Measurements from ENCODE around the gene ARHGAP18. TPM values are rescaled to one million over a fixed set of nuclear protein-coding genes. Genes with fewer than 3 reads are reported as not detected.

Gene ARHGAP18
- total RNA-seq, 3 donors from 2014 or later (not counting 1 experiment from before 2014, with no cell fraction given) = 11.5 to 12.5 (median 11.8) TPM

DNA sequence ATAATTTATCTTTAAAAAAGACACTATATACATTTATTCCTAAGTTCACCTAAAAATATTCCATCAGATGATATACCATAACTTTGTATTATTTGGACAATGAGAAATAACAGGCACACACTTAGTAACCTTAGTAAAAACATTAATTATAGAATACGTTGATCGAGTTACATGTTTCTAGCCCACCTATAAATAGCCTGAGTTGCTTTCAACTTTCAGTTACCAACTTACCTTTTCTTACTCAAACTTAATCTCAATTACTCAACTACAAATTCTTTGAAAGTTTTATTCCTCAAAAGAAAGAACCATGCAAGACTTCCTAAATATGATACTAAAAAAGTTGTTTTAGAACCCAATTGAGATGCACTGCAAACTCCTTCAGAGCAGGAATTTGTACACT is 12.2 kb downstream of the ARHGAP18 start:
- no peaks in the 10 kb centered on the region for H3K27me3 Mint-ChIP-seq (ENCODE audit: low read depth in 2 of 2)
- peaks cover 3% of the 10 kb centered on the region for H3K4me1 ChIP-seq (ENCODE audit: control insufficient read depth, insufficient read depth, low read length)
- ATAC-seq = no peak
- H3K27me3 ChIP-seq (ENCODE audit: control insufficient read depth, insufficient read depth, low read length) = no peaks in the 10 kb centered on the region
- no peak overlapping the region for H3K27ac ChIP-seq (ENCODE audit: low read length)
- H3K36me3 Mint-ChIP-seq = no peaks in the 10 kb centered on the region
- H3K4me3 ChIP-seq (ENCODE audit: low read length) = no peak overlapping the region
- TF ChIP-seq, protein P1, sequence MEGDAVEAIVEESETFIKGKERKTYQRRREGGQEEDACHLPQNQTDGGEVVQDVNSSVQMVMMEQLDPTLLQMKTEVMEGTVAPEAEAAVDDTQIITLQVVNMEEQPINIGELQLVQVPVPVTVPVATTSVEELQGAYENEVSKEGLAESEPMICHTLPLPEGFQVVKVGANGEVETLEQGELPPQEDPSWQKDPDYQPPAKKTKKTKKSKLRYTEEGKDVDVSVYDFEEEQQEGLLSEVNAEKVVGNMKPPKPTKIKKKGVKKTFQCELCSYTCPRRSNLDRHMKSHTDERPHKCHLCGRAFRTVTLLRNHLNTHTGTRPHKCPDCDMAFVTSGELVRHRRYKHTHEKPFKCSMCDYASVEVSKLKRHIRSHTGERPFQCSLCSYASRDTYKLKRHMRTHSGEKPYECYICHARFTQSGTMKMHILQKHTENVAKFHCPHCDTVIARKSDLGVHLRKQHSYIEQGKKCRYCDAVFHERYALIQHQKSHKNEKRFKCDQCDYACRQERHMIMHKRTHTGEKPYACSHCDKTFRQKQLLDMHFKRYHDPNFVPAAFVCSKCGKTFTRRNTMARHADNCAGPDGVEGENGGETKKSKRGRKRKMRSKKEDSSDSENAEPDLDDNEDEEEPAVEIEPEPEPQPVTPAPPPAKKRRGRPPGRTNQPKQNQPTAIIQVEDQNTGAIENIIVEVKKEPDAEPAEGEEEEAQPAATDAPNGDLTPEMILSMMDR (IDR thresholded peaks at IDR 0.05) = no peak
- no peak overlapping the region for H3K4me3 Mint-ChIP-seq
- H3K9me3 Mint-ChIP-seq = no peaks in the 10 kb centered on the region
- no peaks in the 10 kb centered on the region for H3K9me3 ChIP-seq (ENCODE audit: control insufficient read depth, insufficient read depth, low read length)
- intact Hi-C loops (cut with micrococcal nuclease) = no loop called here
- DNase-seq = no peak
- H3K36me3 ChIP-seq (ENCODE audit: control insufficient read depth, insufficient read depth, low read length) = no peaks in the 10 kb centered on the region
- no peak overlapping the region for H3K27ac Mint-ChIP-seq
- 100% methylated on average over 2 of the region's 2 CpGs for WGBS (ENCODE audit: insufficient coverage)
- peaks cover 40 to 46% of the 10 kb centered on the region in 2 donors for H3K4me1 Mint-ChIP-seq

DNA sequence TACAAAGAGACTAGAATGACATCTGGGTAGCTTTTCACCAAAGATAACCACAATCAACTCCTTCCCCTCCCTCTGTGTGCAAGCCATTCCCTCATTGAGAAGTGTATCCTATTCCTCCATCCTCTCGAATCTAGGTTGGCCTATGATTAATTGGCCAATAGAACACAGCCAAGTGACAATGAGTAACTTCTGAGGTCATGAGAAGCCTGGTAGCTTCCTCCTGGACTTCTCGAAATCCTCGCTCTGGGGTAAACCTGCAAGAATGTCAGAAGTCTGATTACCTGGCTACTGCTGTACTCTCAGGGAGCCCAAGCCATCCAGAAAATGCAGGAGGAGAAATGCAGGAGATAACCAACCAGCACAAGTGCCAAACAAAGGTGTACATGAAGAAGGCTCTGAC is 13.1 kb downstream of the ARHGAP18 start:
- ATAC-seq = no peak
- peaks cover 38 to 44% of the 10 kb centered on the region in 2 donors for H3K4me1 Mint-ChIP-seq
- TF ChIP-seq, protein P1 (IDR thresholded peaks at IDR 0.05) = no peak
- no peaks in the 10 kb centered on the region for H3K9me3 ChIP-seq (ENCODE audit: control insufficient read depth, insufficient read depth, low read length)
- no peaks in the 10 kb centered on the region for H3K9me3 Mint-ChIP-seq
- H3K27me3 ChIP-seq (ENCODE audit: control insufficient read depth, insufficient read depth, low read length) = no peaks in the 10 kb centered on the region
- no peaks in the 10 kb centered on the region for H3K36me3 ChIP-seq (ENCODE audit: control insufficient read depth, insufficient read depth, low read length)
- no peak overlapping the region for H3K4me3 ChIP-seq (ENCODE audit: low read length)
- no peaks in the 10 kb centered on the region for H3K27me3 Mint-ChIP-seq (ENCODE audit: low read depth in 2 of 2)
- no peaks in the 10 kb centered on the region for H3K36me3 Mint-ChIP-seq
- DNase-seq = no peak
- H3K4me3 Mint-ChIP-seq = no peak overlapping the region
- WGBS (ENCODE audit: insufficient coverage) = 98% methylated on average over 3 of the region's 3 CpGs
- intact Hi-C loops (cut with micrococcal nuclease) = no loop called here
- H3K4me1 ChIP-seq (ENCODE audit: control insufficient read depth, insufficient read depth, low read length) = peaks cover 3% of the 10 kb centered on the region
- no peak overlapping the region for H3K27ac ChIP-seq (ENCODE audit: low read length)
- H3K27ac Mint-ChIP-seq = peak overlapping the region in 1 of 2 donors; percentile 7

DNA sequence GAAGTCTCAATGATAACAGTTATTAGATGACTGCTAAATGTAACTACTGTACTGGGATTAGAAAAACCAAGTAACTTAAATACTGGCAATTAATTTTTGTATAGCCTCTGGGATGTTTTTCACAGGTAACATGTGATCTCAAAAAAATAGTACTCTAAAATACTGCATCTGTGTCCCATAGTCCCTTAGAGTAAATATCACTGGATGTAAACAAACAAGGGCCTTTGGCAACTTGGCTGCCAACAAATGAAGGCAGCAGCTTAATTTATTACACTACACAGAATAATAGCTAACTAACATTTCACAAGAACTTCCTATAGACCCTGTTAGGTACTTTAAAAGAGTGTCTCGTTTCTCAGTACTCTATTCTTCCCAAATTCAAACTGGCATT is 14.0 kb downstream of the ARHGAP18 start:
- DNase-seq (no peak), ATAC-seq (no peak)
- no peak overlapping the region for H3K27ac ChIP-seq (ENCODE audit: low read length)
- no peaks in the 10 kb centered on the region for H3K9me3 Mint-ChIP-seq
- no CpG with 5 or more reads among the region's 1 CpG for WGBS (ENCODE audit: insufficient coverage)
- H3K27me3 ChIP-seq (ENCODE audit: control insufficient read depth, insufficient read depth, low read length) = no peaks in the 10 kb centered on the region
- H3K27me3 Mint-ChIP-seq (ENCODE audit: low read depth in 2 of 2) = no peaks in the 10 kb centered on the region
- intact Hi-C loops (cut with micrococcal nuclease) = no loop called here
- no peaks in the 10 kb centered on the region for H3K9me3 ChIP-seq (ENCODE audit: control insufficient read depth, insufficient read depth, low read length)
- H3K4me1 Mint-ChIP-seq = peaks cover 42 to 45% of the 10 kb centered on the region in 2 donors
- H3K36me3 ChIP-seq (ENCODE audit: control insufficient read depth, insufficient read depth, low read length) = no peaks in the 10 kb centered on the region
- no peak overlapping the region for H3K4me3 ChIP-seq (ENCODE audit: low read length)
- H3K36me3 Mint-ChIP-seq = no peaks in the 10 kb centered on the region
- H3K4me1 ChIP-seq (ENCODE audit: control insufficient read depth, insufficient read depth, low read length) = peaks cover 3% of the 10 kb centered on the region
- TF ChIP-seq, protein P1 (IDR thresholded peaks at IDR 0.05) = no peak
- peak overlapping the region; percentile 22 to 31 for H3K27ac Mint-ChIP-seq
- H3K4me3 Mint-ChIP-seq = no peak overlapping the region

DNA sequence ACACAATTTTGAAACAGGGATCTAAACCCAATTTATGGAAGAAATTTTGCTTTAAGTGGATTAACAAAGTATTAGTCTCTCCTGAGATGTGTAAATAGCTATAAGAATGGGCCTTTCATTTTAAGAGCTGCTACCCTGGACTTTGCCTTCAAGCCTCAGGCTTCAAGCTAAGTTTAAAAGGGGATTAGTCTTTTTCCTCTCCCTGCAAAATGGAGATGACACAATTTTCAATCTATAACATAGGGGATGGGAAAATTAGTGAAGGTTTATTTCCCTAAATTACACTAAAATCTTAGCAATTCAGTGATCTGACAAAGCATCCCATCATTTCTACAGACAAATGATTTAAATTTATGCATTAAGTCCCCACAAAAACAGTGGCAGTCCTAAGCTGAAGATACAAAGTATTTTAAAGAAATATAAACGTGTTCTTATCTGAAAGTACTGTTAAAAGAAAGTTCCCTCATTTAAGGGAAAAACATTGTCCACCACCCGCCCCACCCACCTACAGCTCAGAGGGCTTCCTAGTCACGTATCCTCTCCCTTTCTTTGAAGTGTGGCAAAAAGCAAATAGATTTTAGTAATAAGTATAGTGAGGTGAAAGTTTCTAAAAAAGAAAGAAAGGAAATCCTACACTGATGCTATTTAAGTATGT is 14.5 kb downstream of the ARHGAP18 start:
- Mint-ChIP-seq H3K27ac (peak overlapping the region; percentile 22 to 31), H3K4me1 (peaks cover 39 to 43% of the 10 kb centered on the region in 2 donors), H3K27me3 (ENCODE audit: low read depth in 2 of 2) (no peaks in the 10 kb centered on the region), H3K9me3 (no peaks in the 10 kb centered on the region), H3K36me3 (no peaks in the 10 kb centered on the region), H3K4me3 (no peak overlapping the region)
- no peak overlapping the region for H3K4me3 ChIP-seq (ENCODE audit: low read length)
- DNase-seq = no peak
- no CpG with 5 or more reads among the region's 3 CpGs for WGBS (ENCODE audit: insufficient coverage)
- H3K36me3 ChIP-seq (ENCODE audit: control insufficient read depth, insufficient read depth, low read length) = no peaks in the 10 kb centered on the region
- H3K4me1 ChIP-seq (ENCODE audit: control insufficient read depth, insufficient read depth, low read length) = peaks cover 3% of the 10 kb centered on the region
- intact Hi-C loops (cut with micrococcal nuclease) = no loop called here
- H3K9me3 ChIP-seq (ENCODE audit: control insufficient read depth, insufficient read depth, low read length) = no peaks in the 10 kb centered on the region
- TF ChIP-seq, protein P1 (IDR thresholded peaks at IDR 0.05) = no peak
- H3K27me3 ChIP-seq (ENCODE audit: control insufficient read depth, insufficient read depth, low read length) = no peaks in the 10 kb centered on the region
- no peak for ATAC-seq
- H3K27ac ChIP-seq (ENCODE audit: low read length) = no peak overlapping the region
